K562 (cell line): Measurements from ENCODE around the gene TRMT2A.

Experiments used
- CHCHD3 ChIP-seq: fragments of 250-450 bp; sonication (Bioruptor Pico); IDR thresholded peaks from 2 replicates; pipeline ENCODE4 v2.1.2; 2022; ENCODE audit warnings: mild to moderate bottlenecking
- DDX20 ChIP-seq: fragments of 450-650 bp; IDR thresholded peaks from 2 replicates; pipeline ENCODE4 v1.6.1; 2016; ENCODE audit warnings: missing genetic modification characterization, low read depth, mild to moderate bottlenecking, missing compliant biosample characterization, moderate library complexity
- EZH2 ChIP-seq: IDR thresholded peaks from 2 replicates; pipeline ENCODE4 v1.6.1; 2012; ENCODE audit warnings: low read depth, mild to moderate bottlenecking, inconsistent platforms, low read length, borderline replicate concordance
- GABPA ChIP-seq: fragments of 200-800 bp; sonication (Bioruptor generic); conservative IDR thresholded peaks from 2 replicates; pipeline ENCODE4 v1.6.1; 2016; ENCODE audit warnings: low read depth, missing genetic modification characterization, missing compliant biosample characterization
- KDM5B ChIP-seq: fragments of 200-600 bp; sonication (generic); IDR thresholded peaks from 2 replicates; pipeline ENCODE4 v1.6.1; 2012; ENCODE audit warnings: low read depth, mild to moderate bottlenecking, moderate library complexity, low read length, control low read depth, inconsistent platforms; ENCODE audit not compliant: insufficient replicate concordance
- MEF2D ChIP-seq: conservative IDR thresholded peaks from 2 replicates; pipeline ENCODE4 v1.6.1; 2016; ENCODE audit warnings: low read depth, missing genetic modification characterization, missing compliant biosample characterization
- MYC ChIP-seq, 2 experiments: fragments of 250-450 bp in 1 of 2; sonication (Bioruptor Pico) in 1 of 2; IDR thresholded peaks; 2 replicates each; pipeline versions ENCODE4 v1.5.1 to v1.6.1; 2012 to 2021; ENCODE audit warnings: low read depth in 2 of 2, borderline replicate concordance in 1 of 2, improper control_type of control experiment in 1 of 2, low read length in 1 of 2, mild to moderate bottlenecking in 1 of 2, moderate library complexity in 1 of 2
- TBP ChIP-seq: optimal IDR thresholded peaks from 2 replicates; pipeline ENCODE3; 2011; ENCODE audit warnings: low read depth, low read length, improper control_type of control experiment
- ZNF184 ChIP-seq: sonication (generic); formaldehyde crosslinking; IDR thresholded peaks from 2 replicates; pipeline ENCODE4 v1.5.0; 2020; ENCODE audit warnings: missing genetic modification reagents
- ZNF232 ChIP-seq: sonication (generic); formaldehyde crosslinking; IDR thresholded peaks from 2 replicates; pipeline ENCODE4 v1.8.0; 2022; ENCODE audit warnings: mild to moderate bottlenecking, missing genetic modification reagents
- ZNF408 ChIP-seq: fragments of 250-450 bp; sonication (Bioruptor Pico); IDR thresholded peaks from 2 replicates; pipeline ENCODE4 v1.4.0; 2020; ENCODE audit warnings: low read depth, mild to moderate bottlenecking, moderate library complexity
- TF ChIP-seq, protein P1 (sequence below): sonication (generic); formaldehyde crosslinking; IDR thresholded peaks from 2 replicates; pipeline ENCODE4 v1.8.0; 2022; ENCODE audit warnings: missing genetic modification reagents, mild to moderate bottlenecking, borderline replicate concordance

DNA sequence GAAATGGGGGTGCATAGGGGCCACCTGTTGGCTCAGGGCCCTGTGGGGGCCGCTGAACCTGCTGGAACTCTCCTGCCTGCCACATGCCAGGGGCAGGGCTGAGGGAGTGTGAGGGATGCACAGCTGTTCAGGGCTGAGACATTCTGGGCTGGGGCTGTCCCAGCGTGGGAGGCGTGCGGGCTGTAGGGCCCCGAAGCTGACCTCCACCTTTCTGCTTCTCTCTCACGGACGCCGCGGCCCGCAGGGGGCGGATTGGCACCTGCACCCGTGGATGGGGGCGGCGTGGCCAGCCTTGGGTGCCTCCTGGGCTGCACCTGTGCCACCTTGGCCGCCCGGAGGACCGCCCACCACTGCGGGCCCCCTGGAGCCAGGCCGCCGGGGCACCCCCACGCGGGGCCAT is 29.8 kb upstream of the TRMT2A start:
- TF ChIP-seq KDM5B = no peak
- TF ChIP-seq ZNF232 (CRISPR knock-in tag) = no peak
- no peak for TF ChIP-seq ZNF408 (CRISPR knock-in tag)
- no peak for TF ChIP-seq MEF2D (tag)
- no peak for TF ChIP-seq EZH2
- TF ChIP-seq MYC (IDR thresholded peaks at IDR 0.05; ENCODE audit: low read depth, low read length) = no peak
- no peak for TF ChIP-seq MYC (CRISPR knock-in tag; IDR thresholded peaks at IDR 0.05; ENCODE audit: borderline replicate concordance, low read depth)
- TF ChIP-seq CHCHD3 = no peak
- TF ChIP-seq ZNF184 = no peak
- TF ChIP-seq TBP = no peak
- TF ChIP-seq, protein P1, sequence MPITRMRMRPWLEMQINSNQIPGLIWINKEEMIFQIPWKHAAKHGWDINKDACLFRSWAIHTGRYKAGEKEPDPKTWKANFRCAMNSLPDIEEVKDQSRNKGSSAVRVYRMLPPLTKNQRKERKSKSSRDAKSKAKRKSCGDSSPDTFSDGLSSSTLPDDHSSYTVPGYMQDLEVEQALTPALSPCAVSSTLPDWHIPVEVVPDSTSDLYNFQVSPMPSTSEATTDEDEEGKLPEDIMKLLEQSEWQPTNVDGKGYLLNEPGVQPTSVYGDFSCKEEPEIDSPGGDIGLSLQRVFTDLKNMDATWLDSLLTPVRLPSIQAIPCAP (CRISPR knock-in tag) = no peak
- no peak for TF ChIP-seq GABPA (tag)
- no peak for TF ChIP-seq DDX20 (tag)
